Retina (tissue), 1 donor: ENCODE measurements around the gene ZNF513.
"Not testable (repeated sequence)": the region's sequence is repeated elsewhere in the genome, so short reads cannot be mapped to it uniquely, and the experiment has no call there.

Experiments
- DNase-seq: peaks from one replicate; pipeline ENCODE4 v3.0.0-alpha.2; 2016

The ZNF513 gene

DNA sequence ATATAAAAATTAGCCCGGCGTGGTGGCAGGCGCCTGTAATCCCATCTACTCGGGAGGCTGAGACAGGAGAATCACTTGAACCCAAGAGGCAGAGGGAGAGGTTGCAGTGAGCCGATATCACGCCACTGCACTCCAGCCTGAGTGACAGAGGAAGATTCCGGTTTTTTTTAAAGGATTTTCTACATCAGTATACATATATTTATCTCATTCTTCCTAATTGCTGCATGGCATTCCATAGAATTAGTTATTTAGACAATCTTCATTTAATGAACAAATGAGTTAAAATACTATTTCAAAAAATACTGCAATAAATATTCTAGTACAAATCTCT, 26.0 kb downstream of the ZNF513 start:
- DNase-seq, result no peak

DNA sequence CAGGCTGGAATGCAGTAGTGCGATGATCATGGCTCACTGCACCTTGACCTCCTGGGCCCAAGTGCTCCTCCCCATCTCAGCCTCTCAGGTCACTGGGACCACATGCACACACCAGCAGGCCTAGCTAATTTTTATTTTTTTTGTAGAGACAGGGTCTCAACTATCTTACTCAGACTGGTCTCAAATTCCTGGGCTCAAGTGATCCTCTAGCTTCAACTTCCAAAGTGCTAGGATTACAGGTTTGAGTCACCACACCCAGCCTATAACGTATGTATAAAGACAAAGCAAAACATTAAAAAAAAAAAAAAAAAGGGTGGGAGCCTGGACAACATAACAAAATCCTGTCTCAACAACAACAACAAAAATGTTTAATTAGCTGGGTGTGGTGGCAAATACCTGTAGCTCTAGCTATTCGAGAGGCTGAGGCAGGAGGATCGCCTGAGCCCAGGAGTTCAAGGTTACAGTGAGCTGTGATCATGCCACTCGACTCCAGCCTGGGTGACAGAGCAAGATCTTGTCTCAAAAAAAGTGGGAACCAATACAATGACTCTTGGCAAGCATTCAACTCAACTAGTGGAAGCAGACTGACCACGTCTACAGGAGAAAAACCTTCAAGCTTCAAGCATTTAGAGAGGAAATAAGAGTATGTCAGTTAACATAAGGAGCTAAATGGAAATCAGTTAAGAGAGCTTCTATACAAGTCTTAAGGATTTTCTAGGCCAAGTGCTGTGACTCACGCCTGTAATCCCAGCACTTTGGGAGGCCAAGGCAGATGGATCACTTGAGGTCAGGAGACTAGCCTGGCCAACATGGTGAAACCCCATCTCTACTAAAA, 26.6 kb downstream of the ZNF513 start:
- no peak for DNase-seq

DNA sequence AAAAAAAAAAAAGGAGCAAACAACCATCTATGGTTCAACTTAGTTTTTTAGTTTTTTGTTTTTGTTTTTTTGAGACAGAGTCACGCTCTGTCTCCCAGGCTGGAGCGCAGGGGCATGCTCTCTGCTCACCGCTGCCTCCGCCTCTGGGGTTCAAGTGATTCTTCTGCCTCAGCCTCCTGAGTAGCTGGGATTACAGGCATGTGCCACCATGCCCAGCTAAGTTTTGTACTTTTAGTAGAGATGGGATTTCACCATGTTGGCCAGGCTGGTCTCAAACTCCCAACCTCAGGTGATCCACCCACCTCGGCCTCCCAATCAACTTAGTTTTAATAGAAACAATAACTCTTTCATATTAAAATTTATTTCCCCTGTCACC, 27.2 kb downstream of the ZNF513 start:
- not testable (repeated sequence) for DNase-seq

DNA sequence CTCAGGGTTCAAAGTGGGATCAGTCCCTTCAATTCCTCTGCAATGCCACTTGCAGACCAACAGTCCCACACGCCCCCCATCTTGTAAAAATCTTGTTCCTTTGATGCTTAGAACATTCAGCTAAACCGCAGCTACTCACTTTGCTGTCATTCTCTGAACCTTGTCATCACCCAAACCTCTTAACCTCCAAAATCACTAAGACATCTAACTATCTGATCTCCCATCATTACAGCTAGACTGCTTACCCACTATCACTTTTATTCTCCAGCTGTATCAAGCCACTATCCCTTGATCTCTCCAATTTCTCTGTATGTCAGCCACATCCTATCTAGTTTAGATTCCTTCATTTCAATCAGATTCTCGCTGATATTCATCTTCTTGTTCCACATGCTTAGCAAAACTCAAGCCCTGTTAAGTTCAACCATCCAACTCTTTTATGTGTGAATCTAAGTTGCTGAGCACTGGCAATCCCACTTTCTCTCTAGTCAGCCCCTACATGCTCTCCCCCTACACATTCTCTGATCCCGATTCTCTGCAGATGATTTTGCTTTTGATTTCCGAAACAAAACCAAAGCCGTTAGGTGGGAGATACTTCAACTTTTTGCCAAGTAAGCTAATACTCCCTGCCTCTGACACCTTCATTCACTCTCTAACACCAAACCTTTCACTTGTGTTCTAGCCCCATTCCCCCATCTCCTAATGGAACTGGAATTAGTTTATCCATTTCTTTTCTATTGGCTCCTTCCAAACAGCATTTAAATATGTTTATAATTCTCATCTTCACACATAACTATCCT, 28.5 kb downstream of the ZNF513 start:
- DNase-seq, result no peak

DNA sequence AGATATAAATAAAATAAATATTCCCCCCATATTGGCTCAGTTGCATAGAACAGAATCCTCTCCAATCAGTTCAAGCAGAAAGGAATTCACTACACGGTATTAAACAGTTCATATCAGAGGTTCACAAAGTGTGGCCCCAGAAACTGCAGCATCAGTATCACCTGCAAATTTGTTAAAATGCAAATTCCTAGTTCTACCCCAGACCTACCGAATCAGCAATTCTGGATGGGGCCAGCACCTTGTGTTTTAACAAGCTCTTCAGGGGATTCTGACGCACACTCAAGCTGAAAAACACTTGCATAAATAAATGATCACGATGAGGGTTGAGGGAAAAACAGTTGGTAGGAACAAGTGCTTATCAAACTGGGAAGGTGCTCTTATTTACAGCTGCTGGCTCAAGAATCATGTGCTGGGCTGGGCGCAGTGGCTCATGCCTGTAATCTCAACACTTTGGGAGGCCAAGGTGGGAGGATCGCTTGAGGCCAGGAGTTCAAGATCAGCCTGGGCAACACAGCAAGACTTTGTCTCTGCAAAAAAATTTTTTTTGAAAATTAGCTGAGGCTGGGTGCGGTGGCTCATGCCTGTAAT, 30.3 kb downstream of the ZNF513 start:
- DNase-seq, result no peak

DNA sequence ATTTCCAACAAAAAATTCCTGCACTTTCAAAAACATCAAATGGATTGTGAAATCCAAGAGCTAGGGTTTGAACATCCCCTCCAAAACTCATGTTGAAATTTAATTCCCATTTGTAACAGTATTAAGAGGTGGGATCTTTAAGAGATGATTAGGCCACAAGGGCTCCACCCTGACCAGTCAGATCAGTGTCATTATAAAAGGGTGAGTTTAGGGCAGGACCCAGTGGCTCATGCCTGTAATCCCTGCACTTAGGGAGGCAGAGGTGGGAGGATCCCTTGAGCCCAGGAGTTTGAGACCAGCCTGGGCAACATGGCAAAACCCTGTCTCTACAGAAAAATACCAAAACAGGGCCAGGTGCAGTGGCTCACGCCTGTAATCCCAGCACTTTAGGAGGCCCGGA, 32.9 kb downstream of the ZNF513 start:
- no peak for DNase-seq

DNA sequence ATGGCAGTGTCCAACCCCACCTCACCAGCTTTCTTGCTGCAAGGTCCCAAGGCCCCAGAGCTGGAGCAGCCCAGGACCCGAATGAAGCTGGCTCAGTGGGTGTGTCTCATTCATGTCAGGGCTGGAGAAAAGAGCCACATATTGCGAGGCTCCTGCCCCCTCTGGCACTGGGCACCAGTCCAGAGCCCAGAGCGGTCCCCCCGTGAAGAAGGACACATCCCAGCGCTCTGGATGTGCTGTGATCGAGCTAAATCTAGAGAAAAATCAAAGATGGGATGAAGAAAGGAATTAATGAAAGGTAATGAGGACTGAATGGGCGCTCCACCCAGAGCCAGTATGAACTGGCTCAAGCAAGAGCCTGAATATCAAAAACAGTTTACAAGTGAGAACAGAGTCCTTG, 44.4 kb downstream of the ZNF513 start:
- DNase-seq, result no peak

DNA sequence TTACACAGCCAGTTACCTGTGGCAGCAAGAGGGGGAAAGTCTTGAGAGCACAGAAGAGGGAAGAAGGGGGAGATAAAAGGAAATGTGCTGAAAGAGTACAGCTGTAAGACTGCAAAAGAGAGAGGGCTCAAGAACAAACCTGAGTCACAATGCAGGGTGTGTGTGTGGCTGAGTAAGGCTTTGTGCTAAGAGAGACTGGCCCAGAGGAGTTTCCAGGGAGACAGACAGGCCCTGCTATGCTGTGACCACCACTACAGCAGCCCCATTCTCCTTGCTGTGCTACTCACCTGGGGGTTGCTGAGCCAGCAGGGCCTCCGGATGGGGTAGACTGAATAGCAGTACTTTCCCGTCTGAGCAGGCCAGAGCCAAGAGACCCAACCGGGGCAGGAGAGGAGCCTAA, 45.2 kb downstream of the ZNF513 start:
- no peak for DNase-seq
